ENCODE measurements around the gene BCAS3.
A peak's percentile ranks its signal among the peaks of the same experiment; 100 is the strongest.

Gene BCAS3

GRCh38 chr17:60782742-60783141 is 105.1 kb downstream of the BCAS3 start:
- no peak for TF ChIP-seq CTCF (IDR thresholded peaks at IDR 0.05)
- Histone ChIP-seq H3K27ac (no peak overlapping the region), H3K4me3 (no peak overlapping the region)
- DNase-seq (ENCODE audit: low spot score) = no peak

- TF ChIP-seq CTCF (IDR thresholded peaks at IDR 0.05) = no peak
These were observed 112.6 kb downstream of the BCAS3 start for GRCh38 chr17:60790205-60790604.

GRCh38 chr17:60792250-60792898 is 114.7 kb downstream of the BCAS3 start:
- no peak for TF ChIP-seq CTCF (IDR thresholded peaks at IDR 0.05)
- DNase-seq (ENCODE audit: low spot score) = no peak
- peak overlapping the region; percentile 13 to 19 for H3K27ac ChIP-seq
- H3K4me3 ChIP-seq = no peak overlapping the region

More at GRCh38 chr17:60790205-60790604, 112.6 kb downstream of the BCAS3 start:
- no peak overlapping the region for H3K27ac ChIP-seq
- DNase-seq (ENCODE audit: low spot score) = no peak
- H3K4me3 ChIP-seq = no peak overlapping the region

GRCh38 chr17:60798576-60798975 is 120.9 kb downstream of the BCAS3 start:
- Histone ChIP-seq H3K4me3 (no peak overlapping the region), H3K27ac (no peak overlapping the region)
- no peak for TF ChIP-seq CTCF (IDR thresholded peaks at IDR 0.05)
- no peak for DNase-seq (ENCODE audit: low spot score)

- Histone ChIP-seq H3K4me3 (no peak overlapping the region), H3K27ac (no peak overlapping the region)
- DNase-seq (ENCODE audit: low spot score) = no peak
- no peak for TF ChIP-seq CTCF (IDR thresholded peaks at IDR 0.05)
These were observed 124.7 kb downstream of the BCAS3 start for GRCh38 chr17:60802377-60802776.

- H3K27ac ChIP-seq = no peak overlapping the region
- no peak for TF ChIP-seq CTCF (IDR thresholded peaks at IDR 0.05)
- H3K4me3 ChIP-seq = no peak overlapping the region
- DNase-seq (ENCODE audit: low spot score) = no peak
These were observed 125.4 kb downstream of the BCAS3 start for GRCh38 chr17:60803059-60803458.

- DNase-seq (ENCODE audit: low spot score) = no peak
- no peak overlapping the region for H3K27ac ChIP-seq
- TF ChIP-seq CTCF (IDR thresholded peaks at IDR 0.05) = no peak
- no peak overlapping the region for H3K4me3 ChIP-seq
These were observed 127.2 kb downstream of the BCAS3 start for GRCh38 chr17:60804831-60805230.
